DND-41 (cell line): ENCODE data around the gene HEMK1.

Source experiments
- CTCF ChIP-seq: IDR thresholded peaks from 2 replicates; pipeline ENCODE4 v1.5.1; 2012; ENCODE audit warnings: borderline replicate concordance, low read length, moderate library complexity, mild to moderate bottlenecking; ENCODE audit not compliant: poor library complexity, severe bottlenecking; ENCODE audit errors: extremely low read depth
- EZH2 ChIP-seq: IDR thresholded peaks from 3 replicates; pipeline ENCODE4 v1.6.1; 2012; ENCODE audit warnings: borderline replicate concordance, low read depth, mild to moderate bottlenecking, moderate library complexity, low read length, inconsistent platforms; ENCODE audit not compliant: severe bottlenecking

DNA sequence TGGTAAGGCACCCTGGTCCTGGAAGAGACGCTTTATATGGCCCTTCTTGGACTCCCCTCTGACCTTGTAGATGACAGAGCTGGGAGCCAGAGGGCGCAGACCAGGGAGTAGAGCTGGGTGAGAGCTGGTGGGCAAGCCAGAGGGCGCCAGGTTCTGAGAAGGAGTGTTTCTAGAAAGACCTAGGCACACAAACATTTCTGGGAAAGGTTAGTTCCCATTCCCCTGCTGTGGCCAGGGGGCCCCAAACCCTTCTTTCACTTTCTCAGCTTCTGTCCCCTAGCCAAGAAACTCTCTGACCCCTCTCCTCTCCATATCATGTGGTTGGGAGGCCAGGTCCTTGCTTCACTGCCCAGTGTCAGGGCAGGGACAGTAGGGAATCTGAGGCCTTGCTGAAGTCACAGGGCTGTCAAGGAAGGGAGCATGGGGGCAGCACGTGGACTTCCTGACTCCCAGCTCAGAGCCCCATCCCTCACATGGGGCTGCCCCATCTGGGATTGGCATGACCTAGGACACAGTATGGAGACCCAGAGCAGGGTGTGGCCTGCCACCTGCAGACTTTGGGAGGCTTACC, 3.6 kb downstream of the HEMK1 start:
- TF ChIP-seq CTCF (peak; percentile 59), EZH2 (no peak)
